H1 (cell line): Measurements from ENCODE around the gene GSE1. TPM values are rescaled to one million over a fixed set of nuclear protein-coding genes. Genes with fewer than 3 reads are reported as not detected.

ENCODE experiments used
- CTCF ChIA-PET: fragments of 300-600 bp; sonication (Branson Sonifier 250); formaldehyde crosslinking; loops from one replicate; lab custom pipeline; 2021; ENCODE audit not compliant: partially characterized antibody; lab: Charles Lee
- POLR2A ChIA-PET: fragments of 300-600 bp; sonication (Branson Sonifier 250); formaldehyde crosslinking; loops from one replicate; lab custom pipeline; 2021; ENCODE audit warnings: inconsistent platforms; ENCODE audit not compliant: partially characterized antibody; lab: Charles Lee
- DNase-seq, 2 experiments: peaks; one replicate each; pipeline versions ENCODE4 v3.0.0 to v3.0.0-alpha.2; 2010 to 2022; ENCODE audit warnings: low spot score in 2 of 2, low read depth in 1 of 2, mixed read lengths in 1 of 2
- FAIRE-seq: peaks from 2 replicates; lab custom pipeline; 2011; peaks lifted over from hg19 to GRCh38; lab: Jason Lieb, UNC
- H2AFZ ChIP-seq: 2 replicates; pipeline ENCODE4 v1.8.1; 2012; ENCODE audit warnings: low read length, inconsistent platforms
- H2AK5ac ChIP-seq: 2 replicates; pipeline ENCODE4 v1.6.1; 2013; ENCODE audit warnings: low read depth, low read length
- H2BK120ac ChIP-seq: replicated peaks from 2 replicates; pipeline ENCODE3; 2013; ENCODE audit warnings: low read depth, low read length, inconsistent platforms
- H2BK12ac ChIP-seq: 2 replicates; pipeline ENCODE4 v1.6.1; 2013; ENCODE audit warnings: low read depth, low read length
- H2BK15ac ChIP-seq: 2 replicates; pipeline ENCODE4 v1.6.1; 2013; ENCODE audit warnings: low read length
- H2BK20ac ChIP-seq: 2 replicates; pipeline ENCODE4 v1.6.1; 2013; ENCODE audit warnings: low read length
- H2BK5ac ChIP-seq: 2 replicates; pipeline ENCODE4 v1.6.1; 2013; ENCODE audit warnings: low read depth, low read length
- H3K14ac ChIP-seq: 2 replicates; pipeline ENCODE4 v1.6.1; 2013; ENCODE audit warnings: inconsistent platforms; ENCODE audit not compliant: insufficient read length
- H3K18ac ChIP-seq: 2 replicates; pipeline ENCODE4 v1.6.1; 2013; ENCODE audit warnings: low read length; ENCODE audit errors: extremely low read depth
- H3K23ac ChIP-seq: 2 replicates; pipeline ENCODE4 v1.6.1; 2013; ENCODE audit warnings: inconsistent platforms; ENCODE audit not compliant: insufficient read length
- H3K23me2 ChIP-seq: 2 replicates; pipeline ENCODE4 v1.6.1; 2013; ENCODE audit warnings: low read depth, low read length
- H3K27ac ChIP-seq: 2 replicates; pipeline ENCODE4 v1.6.1; 2011; ENCODE audit warnings: low read depth, low read length, inconsistent platforms
- H3K27me3 ChIP-seq, 4 experiments: replicated peaks in 1 of 4; 1 replicate in 1 of 4; 2 replicates in 3 of 4; pipeline versions ENCODE4 v1.6.1 to v1.8.1; 2011 to 2013; ENCODE audit warnings: low read length in 3 of 4, mild to moderate bottlenecking in 3 of 4, inconsistent platforms in 2 of 4, mixed read lengths in 2 of 4, moderate library complexity in 1 of 4; ENCODE audit not compliant: control insufficient read depth in 3 of 4, insufficient read depth in 3 of 4; ENCODE audit errors: extremely low read depth in 1 of 4
- H3K36me3 ChIP-seq, 4 experiments: 2 replicates each; pipeline versions ENCODE4 v1.6.1 to v1.8.1; 2011 to 2013; ENCODE audit warnings: mild to moderate bottlenecking in 4 of 4, low read length in 3 of 4, moderate library complexity in 2 of 4, control low read depth in 1 of 4, inconsistent platforms in 1 of 4; ENCODE audit not compliant: insufficient read depth in 4 of 4, control insufficient read depth in 2 of 4
- H3K4ac ChIP-seq: replicated peaks from 2 replicates; pipeline ENCODE3; 2013; ENCODE audit warnings: low read length, low read depth, mixed read lengths, inconsistent platforms; ENCODE audit not compliant: insufficient read length
- H3K4me1 ChIP-seq, 4 experiments: replicated peaks in 1 of 4; 1 replicate in 1 of 4; 2 replicates in 3 of 4; pipeline versions ENCODE4 v1.6.1 to v1.8.1; 2011 to 2013; ENCODE audit warnings: low read length in 3 of 4, inconsistent platforms in 2 of 4, mixed read lengths in 1 of 4; ENCODE audit not compliant: insufficient read depth in 4 of 4, control insufficient read depth in 3 of 4
- H3K4me2 ChIP-seq, 2 experiments: 2 replicates each; pipeline versions ENCODE4 v1.6.1 to v1.8.1; 2011 to 2013; ENCODE audit warnings: low read depth in 2 of 2, low read length in 2 of 2, control low read depth in 1 of 2, inconsistent platforms in 1 of 2, mild to moderate bottlenecking in 1 of 2; ENCODE audit not compliant: insufficient read depth in 1 of 2
- H3K4me3 ChIP-seq, 4 experiments: fragments of 200-600, 300-600 bp in 1 of 4; sonication (generic), shearing (Covaris generic), sonication (Bioruptor Twin) in 1 of 4; 2 replicates each; pipeline versions ENCODE4 v1.5.1 to v1.8.1; 2011 to 2016; ENCODE audit warnings: low read length in 4 of 4, low read depth in 3 of 4, control low read depth in 2 of 4, inconsistent platforms in 2 of 4, mild to moderate bottlenecking in 2 of 4, mixed read lengths in 1 of 4, moderate library complexity in 1 of 4; ENCODE audit not compliant: insufficient read depth in 2 of 4; ENCODE audit errors: extremely low read depth in 1 of 4
- H3K56ac ChIP-seq: replicated peaks from 2 replicates; pipeline ENCODE3; 2013; ENCODE audit warnings: low read depth, mild to moderate bottlenecking, mixed read lengths, low read length, inconsistent platforms; ENCODE audit not compliant: insufficient read length
- H3K79me1 ChIP-seq: 2 replicates; pipeline ENCODE4 v1.6.1; 2013; ENCODE audit warnings: low read depth, low read length, control low read depth
- H3K79me2 ChIP-seq, 2 experiments: 2 replicates each; pipeline versions ENCODE4 v1.6.1 to v1.8.1; 2012 to 2013; ENCODE audit warnings: low read length in 2 of 2, mild to moderate bottlenecking in 2 of 2, inconsistent platforms in 1 of 2; ENCODE audit not compliant: insufficient read depth in 2 of 2, control insufficient read depth in 1 of 2
- H3K9ac ChIP-seq, 4 experiments: replicated peaks in 1 of 4; 1 replicate in 1 of 4; 2 replicates in 3 of 4; pipeline versions ENCODE4 v1.6.1 to v1.8.1; 2011 to 2013; ENCODE audit warnings: low read depth in 3 of 4, low read length in 3 of 4, control low read depth in 2 of 4, mild to moderate bottlenecking in 2 of 4, moderate library complexity in 2 of 4, inconsistent platforms in 1 of 4; ENCODE audit errors: extremely low read depth in 1 of 4
- H3K9me3 ChIP-seq, 2 experiments: 2 replicates each; pipeline versions ENCODE4 v1.6.1 to v1.8.1; 2012 to 2013; ENCODE audit warnings: mild to moderate bottlenecking in 2 of 2, moderate library complexity in 2 of 2, control low read depth in 1 of 2, inconsistent platforms in 1 of 2, low read depth in 1 of 2, low read length in 1 of 2, mixed read lengths in 1 of 2; ENCODE audit not compliant: insufficient read depth in 2 of 2
- H4K20me1 ChIP-seq, 2 experiments: replicated peaks in 1 of 2; 2 replicates each; pipeline versions ENCODE3 to v1.8.1; 2011 to 2013; ENCODE audit warnings: inconsistent platforms in 2 of 2, low read length in 2 of 2, mild to moderate bottlenecking in 1 of 2; ENCODE audit not compliant: insufficient read depth in 2 of 2, control insufficient read depth in 1 of 2
- H4K5ac ChIP-seq: 2 replicates; pipeline ENCODE4 v1.6.1; 2013; ENCODE audit warnings: low read length, low read depth, mixed read lengths, inconsistent platforms; ENCODE audit not compliant: insufficient read length
- H4K8ac ChIP-seq: 2 replicates; pipeline ENCODE4 v1.8.0; 2013; ENCODE audit warnings: mild to moderate bottlenecking, moderate library complexity, low read length, inconsistent platforms; ENCODE audit not compliant: insufficient read depth; ENCODE audit errors: extremely low read depth
- H4K91ac ChIP-seq: replicated peaks from 2 replicates; pipeline ENCODE3; 2013; ENCODE audit warnings: low read length, mixed read lengths, inconsistent platforms; ENCODE audit not compliant: insufficient read length
- ATF3 ChIP-seq: IDR thresholded peaks from 2 replicates; pipeline ENCODE4 v1.6.1; 2011; ENCODE audit warnings: low read depth, mild to moderate bottlenecking, low read length; ENCODE audit not compliant: insufficient read depth
- BCL11A ChIP-seq, 2 experiments: IDR thresholded peaks; one replicate each; pipeline ENCODE4 v1.6.1; 2011; ENCODE audit warnings: low read depth in 2 of 2, low read length in 2 of 2, mild to moderate bottlenecking in 2 of 2
- FOSL1 ChIP-seq: IDR thresholded peaks from 2 replicates; pipeline ENCODE4 v1.6.1; 2011; ENCODE audit warnings: mild to moderate bottlenecking, low read depth, low read length, moderate library complexity; ENCODE audit not compliant: insufficient read depth
- SUZ12 ChIP-seq: fragments of 200-600 bp; sonication (generic); IDR thresholded peaks from 2 replicates; pipeline ENCODE4 v1.6.1; 2012; ENCODE audit warnings: mild to moderate bottlenecking, inconsistent platforms, low read length, moderate library complexity, mixed read lengths
- WGBS, 2 experiments: shearing (Covaris generic) in 1 of 2; methylation state at CpG; one replicate each; pipeline versions ENCODE4 v1.1.6 to v1.1.7; 2013 to 2015; ENCODE audit warnings: low lambda C conversion rate in 2 of 2, mixed read lengths in 2 of 2, inconsistent platforms in 1 of 2, low coverage in 1 of 2, missing lambda C conversion rate in 1 of 2; ENCODE audit not compliant: insufficient replicate concordance in 2 of 2, insufficient coverage in 1 of 2, insufficient read length in 1 of 2; ENCODE audit errors: extremely low coverage in 1 of 2, missing lambda C conversion rate in 1 of 2; 5-methylcytosine and 5-hydroxymethylcytosine counted together
- polyA plus RNA-seq, 7 experiments: library from polyadenylated mRNA; depleted of rRNA in 3 of 7; stranded (reverse) in 5 of 7; unstranded in 2 of 7; fragments of >200 nt in 5 of 7; fragments of 200-250 nt in 2 of 7; gene quantifications; 1 replicate in 5 of 7; 2 replicates in 1 of 7; 4 replicates in 1 of 7; pipeline versions ENCODE4 v1.2.1 to v1.2.3, GENCODE V29; 2011 to 2013; ENCODE audit warnings: missing spikeins in 2 of 7, mixed read lengths in 2 of 7
- total RNA-seq: library from RNA; stranded (reverse); fragmentation: NEBNext Ultra II Directional; extraction: Animal tissue kit (Norgen Biotek cat#: 25700); gene quantifications from 2 replicates; pipeline ENCODE4 v1.2.1, GENCODE V29; 2021

The GSE1 gene
- total and polyA plus RNA-seq, 2 of the 8 experiments (the other 6 are each of a cell fraction or from before 2014, with no cell fraction given), result 26.0 to 65.6 TPM

DNA sequence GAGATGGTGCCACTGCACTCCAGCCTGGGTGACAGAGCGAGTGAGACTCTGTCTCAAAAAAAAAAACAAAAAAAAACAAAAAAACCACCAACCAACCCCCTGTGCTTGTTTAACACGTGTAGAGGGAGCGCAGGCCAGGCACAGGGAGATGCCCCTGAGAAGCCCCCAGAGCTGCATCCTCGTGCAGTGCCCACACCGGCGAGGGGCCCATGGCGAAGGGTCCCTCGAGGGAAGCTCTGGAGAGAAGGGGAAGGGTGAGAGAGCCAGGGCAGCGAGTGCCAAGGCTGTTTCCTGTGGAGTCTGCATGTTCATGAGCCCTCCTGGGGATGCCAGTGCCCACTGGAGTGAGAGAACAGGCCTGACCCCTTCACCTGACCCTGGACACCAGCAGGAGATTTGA, 47.8 kb upstream of the GSE1 start:
- ChIA-PET CTCF (interaction anchor here (1.1 to 9.4 kb wide), 23 partner anchors 13 to 146 kb away, joined by 3 to 173 read pairs (median 7); no protein-coding TSS in a partner anchor), POLR2A (interaction anchor here (5.9 kb wide), 1 partner anchor 12 kb away, joined by 27 read pairs; no protein-coding TSS in a partner anchor)
- Histone ChIP-seq H3K23ac (no peak overlapping the region), H2BK5ac (peak overlapping the region; percentile 75; the same call in 1 of the 2 replicates), H3K36me3 (no peaks in the 10 kb centered on the region), H3K9ac (no peak overlapping the region), H2AK5ac (peak overlapping the region; percentile 66; the same call in 1 of the 2 replicates), H2BK12ac (peak overlapping the region; percentile 50; the same call in 1 of the 2 replicates), H3K23me2 (no peaks in the 10 kb centered on the region; the same call in 1 of the 2 replicates), H3K18ac (peak overlapping the region; percentile 71; the same call in 1 of the 2 replicates), H2BK120ac (no peak overlapping the region), H3K4me1 (peaks cover 21 to 57% (median 32%) of the 10 kb centered on the region in 4 experiments), H3K9me3 (no peaks in the 10 kb centered on the region), H3K79me1 (peaks cover 11% of the 10 kb centered on the region), H2AFZ (no peak overlapping the region), H3K27me3 (no peaks in the 10 kb centered on the region), H4K8ac (no peak overlapping the region), H2BK15ac (peak overlapping the region; percentile 72; the same call in 1 of the 2 replicates), H3K4me3 (no peak overlapping the region), H3K79me2 (peaks cover 0 to 73% of the 10 kb centered on the region in 2 experiments; a peak in 2 of 4 replicates), H2BK20ac (no peak overlapping the region), H4K5ac (no peak overlapping the region), H3K4ac (peak overlapping the region; percentile 14), H3K27ac (no peak overlapping the region), H4K20me1 (peaks cover 3 to 14% of the 10 kb centered on the region in 2 experiments), H4K91ac (no peak overlapping the region), H3K4me2 (no peak overlapping the region), H3K14ac (no peak overlapping the region), H3K56ac (no peak overlapping the region)
- WGBS, 2 experiments, result 82% methylated on average over 5 of the region's 9 CpGs; no CpG with 5 or more reads in 1 of the 2 experiments
- DNase-seq, result no peak
- no peak for FAIRE-seq
- no peak for TF ChIP-seq SUZ12
- TF ChIP-seq ATF3, result no peak
- TF ChIP-seq FOSL1, result no peak
- no peak for TF ChIP-seq BCL11A (IDR thresholded peaks at IDR 0.05; ENCODE audit: low read depth in 2 of 2, low read length in 2 of 2)
